ENCODE data around the gene FAM181B. TPM values are rescaled to one million over a fixed set of nuclear protein-coding genes. Genes with fewer than 3 reads are reported as not detected.

The FAM181B gene
- total RNA-seq, 1 donor from 2014 or later: 0.07 TPM

DNA sequence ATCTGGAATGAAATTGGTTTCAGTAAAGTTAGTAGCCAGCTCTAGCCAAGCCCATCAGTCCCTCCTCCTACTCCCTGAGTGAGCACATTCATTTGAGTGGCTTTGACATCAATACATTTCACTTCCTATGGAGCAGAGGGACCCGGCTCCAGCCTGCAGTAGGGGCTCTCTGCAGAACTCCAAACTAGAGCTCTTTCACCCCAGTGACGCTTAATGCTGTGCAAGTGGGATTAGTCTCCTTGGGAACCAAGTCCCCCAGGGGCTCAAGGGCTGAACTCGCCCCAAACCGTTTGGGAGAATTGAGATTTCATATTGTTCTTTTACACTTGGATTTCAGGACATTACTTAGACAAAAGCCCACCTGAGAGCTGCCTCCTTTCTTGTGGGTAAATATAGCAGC, 4.4 kb upstream of the FAM181B start:
- intact Hi-C loops (cut with micrococcal nuclease): no loop called here

GRCh38 chr11:82734120-82734479, 436 bp upstream of the FAM181B start:
- ATAC-seq (no peak), DNase-seq (no peak)
- intact Hi-C loops (cut with micrococcal nuclease): no loop called here

More for the DNA sequence above, 4.4 kb upstream of the FAM181B start:
- no peak for ATAC-seq
- no peak for DNase-seq

GRCh38 chr11:82732734-82733443, 775 bp downstream of the FAM181B start:
- peak; percentile 49 for ATAC-seq
- intact Hi-C loops (cut with micrococcal nuclease): no loop called here
- DNase-seq: peak; percentile 35

DNA sequence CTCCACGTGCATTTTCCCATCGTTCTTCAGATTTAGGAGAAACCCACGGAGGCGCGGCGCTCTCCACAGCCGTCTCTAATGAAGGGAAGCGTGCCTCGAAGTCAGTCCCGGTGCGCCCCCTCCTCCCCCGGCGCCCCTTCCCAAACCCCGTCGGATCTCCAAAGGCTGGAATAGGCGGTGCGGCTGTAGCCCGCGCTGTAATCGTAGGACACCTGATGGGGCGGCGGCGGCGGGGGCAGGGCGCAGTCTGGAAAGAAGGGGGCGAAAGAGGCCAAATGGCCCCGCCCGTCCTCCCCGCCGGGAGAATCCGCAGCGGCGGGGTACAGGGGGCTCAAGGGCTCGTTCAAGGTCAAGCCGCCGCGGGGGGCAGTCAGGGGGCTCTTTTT, 1.3 kb downstream of the FAM181B start:
- intact Hi-C loops (cut with micrococcal nuclease): no loop called here
- ATAC-seq (no peak), DNase-seq (no peak)

DNA sequence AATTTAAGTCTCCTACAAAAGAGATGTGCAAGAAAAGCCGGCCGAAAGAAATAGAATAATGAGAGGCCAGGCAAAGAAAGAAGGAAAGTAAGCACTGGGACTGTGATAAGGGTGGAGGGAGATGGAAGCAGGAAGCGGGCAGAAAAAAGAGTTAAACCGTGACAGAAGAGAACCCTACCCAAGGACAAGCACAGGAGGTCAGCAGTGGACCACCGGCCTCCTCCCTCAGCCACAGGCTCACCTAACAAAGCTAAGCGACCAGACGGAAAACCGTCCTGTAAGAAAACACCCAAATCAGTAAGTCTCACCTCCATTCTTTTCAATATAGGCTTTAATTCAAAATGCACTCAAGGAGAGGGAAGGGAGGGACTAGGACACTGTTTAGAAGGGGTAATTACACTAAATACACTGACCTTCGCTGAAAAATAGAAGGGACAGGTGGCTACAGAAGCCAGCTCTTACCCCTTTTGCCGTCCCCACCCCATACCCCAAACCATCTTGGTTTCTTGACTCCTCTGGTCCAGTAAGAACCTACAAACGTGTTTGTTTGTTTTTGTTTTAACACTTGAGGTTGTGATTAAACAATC, 1.9 kb downstream of the FAM181B start:
- intact Hi-C loops (cut with micrococcal nuclease): no loop called here
- ATAC-seq (no peak), DNase-seq (no peak)

- ATAC-seq (no peak), DNase-seq (no peak)
- intact Hi-C loops (cut with micrococcal nuclease): no loop called here
Measured at GRCh38 chr11:82730754-82731153, 2.9 kb downstream of the FAM181B start.

DNA sequence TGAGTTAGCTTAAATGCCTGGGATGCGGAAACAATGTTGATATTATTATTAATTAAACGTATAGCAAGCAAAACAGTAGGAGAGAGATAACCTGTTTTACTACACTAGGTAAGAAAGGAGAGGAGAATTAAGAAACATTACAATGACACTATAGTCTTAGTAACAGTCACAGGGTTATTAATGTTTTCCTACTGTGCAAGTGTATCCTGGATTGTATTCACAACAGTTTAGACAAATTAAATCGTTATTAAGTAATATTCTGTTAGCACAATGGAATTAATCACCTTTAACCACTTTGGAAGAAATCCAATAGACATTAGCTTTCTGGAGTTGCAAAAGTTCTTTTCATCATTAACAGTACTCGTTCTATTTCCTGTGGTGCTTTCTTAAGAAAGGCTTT, 3.4 kb downstream of the FAM181B start:
- intact Hi-C loops (cut with micrococcal nuclease): no loop called here
- no peak for ATAC-seq
- DNase-seq: no peak

GRCh38 chr11:82724026-82724425, 9.6 kb downstream of the FAM181B start:
- ATAC-seq: no peak
- intact Hi-C loops (cut with micrococcal nuclease): no loop called here
- DNase-seq: no peak

DNA sequence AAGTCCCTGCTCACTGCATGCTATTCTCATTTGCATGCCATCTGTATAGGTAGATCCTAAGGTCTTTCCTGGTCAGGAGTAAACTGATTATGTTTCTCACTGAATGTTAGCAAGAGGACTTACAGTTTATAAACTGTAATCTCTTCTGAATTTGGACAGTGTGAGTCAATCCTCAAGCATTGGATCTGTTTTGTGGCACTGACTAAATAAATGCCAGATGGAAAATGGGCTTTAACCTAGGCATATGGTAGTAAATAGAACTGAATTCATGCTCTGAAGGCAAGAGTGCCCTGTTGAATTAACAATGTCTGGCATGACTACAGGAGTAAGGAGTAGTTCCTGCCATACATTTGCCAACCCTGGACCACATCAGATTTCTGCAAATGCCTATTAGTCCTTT, 11.4 kb downstream of the FAM181B start:
- no peak for ATAC-seq
- intact Hi-C loops (cut with micrococcal nuclease): no loop called here

DNA sequence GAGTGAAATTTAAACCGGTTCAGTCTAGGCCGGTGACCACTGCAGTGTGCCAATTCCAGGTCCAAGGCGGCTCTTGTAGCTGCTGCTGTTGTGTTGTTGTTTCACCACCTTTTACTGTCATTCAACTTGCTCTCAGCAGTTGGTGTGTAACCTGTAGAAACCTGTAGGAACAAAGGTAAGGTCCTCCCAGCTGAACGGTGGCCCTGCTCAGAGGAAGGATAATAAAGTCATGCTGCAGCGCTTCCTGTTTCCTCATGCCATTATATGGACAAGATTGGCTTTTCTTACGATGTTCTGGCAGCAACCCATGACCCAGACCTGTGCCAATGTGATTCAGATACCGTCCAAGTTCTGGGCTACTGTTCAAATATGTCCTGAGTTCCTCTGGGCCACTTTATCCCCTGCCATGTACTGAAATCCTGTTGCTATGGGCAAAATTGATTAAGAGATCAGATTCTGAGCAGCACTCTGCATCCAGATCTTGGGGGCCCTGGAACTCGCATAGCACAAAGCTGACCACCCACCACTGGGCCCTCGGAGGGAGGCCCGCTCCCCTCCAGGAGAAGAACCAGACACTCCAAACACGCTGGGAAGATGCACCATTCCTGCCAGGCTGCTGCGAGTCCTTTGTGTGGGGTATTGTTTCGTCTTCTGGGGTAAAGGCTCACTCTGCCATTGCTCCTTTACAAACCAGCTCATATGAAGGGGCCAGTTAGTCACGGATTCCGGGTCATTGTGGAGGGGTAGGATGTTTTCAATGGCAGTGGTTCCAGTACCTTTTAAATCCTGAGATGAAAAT, 13.2 kb downstream of the FAM181B start:
- ATAC-seq (peak; percentile 31), DNase-seq (no peak)
- intact Hi-C loops (cut with micrococcal nuclease): no loop called here

More for the DNA sequence above, 11.4 kb downstream of the FAM181B start:
- DNase-seq: no peak

DNA sequence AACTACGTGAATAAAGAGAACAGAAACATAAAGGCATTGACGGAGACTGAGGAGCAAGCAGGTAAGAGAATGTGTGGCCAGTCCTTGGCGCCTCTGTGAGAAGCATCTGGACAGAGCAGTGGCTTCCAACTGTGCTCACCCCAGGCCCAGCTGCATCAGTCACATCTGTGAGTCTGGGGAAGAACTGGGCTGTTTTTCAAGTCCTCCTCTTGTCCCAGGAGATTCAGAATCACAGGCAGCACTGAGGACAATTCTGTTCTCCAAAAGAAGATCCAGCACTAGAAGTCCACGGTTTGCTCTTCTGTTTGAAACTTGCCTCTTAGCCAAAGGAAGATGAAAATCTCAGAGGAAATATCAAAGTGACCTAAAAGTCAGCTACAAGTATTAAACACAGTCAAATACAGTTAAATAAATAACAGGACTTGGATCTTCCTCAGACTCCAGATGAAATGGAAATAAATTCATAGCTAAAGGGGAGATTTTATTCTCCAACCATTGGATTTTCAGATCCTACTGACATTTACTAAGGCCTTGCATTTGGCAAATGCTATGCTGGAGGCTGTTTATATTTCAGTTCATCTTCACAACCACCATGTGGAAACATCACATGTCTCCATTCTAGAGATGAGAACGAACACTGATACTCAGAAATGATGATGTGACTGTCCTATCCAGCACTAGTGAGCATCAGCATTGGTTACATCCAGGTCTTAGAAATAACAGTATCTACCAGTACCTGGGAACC, 14.1 kb downstream of the FAM181B start:
- ATAC-seq (peak; percentile 81), DNase-seq (no peak)
- intact Hi-C loops (cut with micrococcal nuclease): no loop called here

DNA sequence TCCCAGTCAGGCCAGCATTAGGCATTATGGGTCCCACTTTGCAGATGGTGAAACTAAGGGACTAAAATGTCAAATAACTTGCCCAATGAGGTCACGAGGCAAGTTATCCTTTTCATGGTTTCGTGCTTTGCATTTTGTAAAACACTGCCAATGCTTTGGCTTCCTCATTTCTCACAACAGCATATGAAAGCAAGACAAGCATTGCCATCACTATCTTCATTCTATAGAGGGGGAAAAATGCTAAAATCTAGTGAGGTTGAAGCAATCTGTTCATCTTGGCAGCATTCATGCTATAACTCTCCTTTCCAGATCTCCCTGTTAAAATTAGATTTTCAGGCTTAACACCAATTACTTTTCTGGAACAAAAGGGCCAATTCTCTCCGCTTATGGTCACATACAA, 14.8 kb downstream of the FAM181B start:
- ATAC-seq: no peak
- no peak for DNase-seq
- intact Hi-C loops (cut with micrococcal nuclease): no loop called here

- DNase-seq: no peak
- intact Hi-C loops (cut with micrococcal nuclease): no loop called here
- ATAC-seq: peak; percentile 76
Measured at GRCh38 chr11:82718307-82718706, 15.4 kb downstream of the FAM181B start.

- ATAC-seq: no peak
- DNase-seq: no peak
- intact Hi-C loops (cut with micrococcal nuclease): no loop called here
Measured at GRCh38 chr11:82714346-82715174, 19.1 kb downstream of the FAM181B start.

- ATAC-seq: no peak
- no peak for DNase-seq
- intact Hi-C loops (cut with micrococcal nuclease): no loop called here
Measured at GRCh38 chr11:82711648-82712047, 22.0 kb downstream of the FAM181B start.

GRCh38 chr11:82703796-82704195, 29.9 kb downstream of the FAM181B start:
- no peak for DNase-seq
- intact Hi-C loops (cut with micrococcal nuclease): no loop called here
- ATAC-seq: no peak

GRCh38 chr11:82703226-82703625, 30.4 kb downstream of the FAM181B start:
- intact Hi-C loops (cut with micrococcal nuclease): no loop called here
- no peak for ATAC-seq
- DNase-seq: no peak

DNA sequence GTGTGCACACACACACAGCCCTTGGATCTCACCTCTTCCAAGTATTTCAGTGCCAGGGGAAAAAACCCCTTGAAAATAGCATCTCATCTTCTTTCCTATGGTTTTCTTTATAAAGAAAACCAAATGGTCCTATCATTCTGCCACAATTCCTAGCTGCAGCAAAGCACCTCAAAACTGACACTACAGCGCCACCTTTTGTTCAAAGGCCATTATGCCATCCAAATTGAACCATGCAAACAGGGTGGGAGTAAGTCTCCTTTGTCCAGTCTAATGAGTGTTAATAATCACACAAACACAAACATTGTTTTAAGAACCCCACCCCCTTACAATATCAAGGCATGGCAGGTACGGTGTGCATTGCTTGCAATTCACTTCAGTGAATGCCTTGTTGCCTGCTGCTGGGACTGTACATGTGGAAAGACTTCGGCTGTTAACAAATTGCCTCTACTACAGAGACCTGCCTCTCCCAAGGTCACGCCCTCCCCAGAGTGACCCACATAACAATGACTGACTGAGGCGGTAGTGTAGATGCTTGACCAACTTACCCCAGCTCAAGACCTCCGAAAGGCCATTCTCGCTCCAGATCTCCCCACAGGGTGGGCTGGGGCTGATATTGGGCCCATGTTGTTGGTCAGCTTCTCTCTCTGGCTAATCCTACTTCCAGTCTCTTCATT, 31.7 kb downstream of the FAM181B start:
- DNase-seq (no peak), ATAC-seq (no peak)
- intact Hi-C loops (cut with micrococcal nuclease): no loop called here
